GM21390 (cell line): ENCODE results near the gene CCNT2.
A peak's percentile ranks its signal among the peaks of the same experiment; 100 is the strongest.
"Not testable (repeated sequence)": the region's sequence is repeated elsewhere in the genome, so short reads cannot be mapped to it uniquely, and the experiment has no call there.

ENCODE experiments used
- ATAC-seq: cut with Tn5 transposase; IDR thresholded peaks from one replicate; pipeline ENCODE4 v1.9.1; 2021; ENCODE audit not compliant: unreplicated experiment

The CCNT2 gene

GRCh38 chr2:134973241-134974138 is 54.9 kb downstream of the CCNT2 start:
- peak; percentile 84 for ATAC-seq

- ATAC-seq, result no peak
These were observed 56.8 kb downstream of the CCNT2 start for GRCh38 chr2:134975281-134976009.

- ATAC-seq, result no peak
These were observed 57.6 kb downstream of the CCNT2 start for GRCh38 chr2:134976074-134976702.

- not testable (repeated sequence) for ATAC-seq
These were observed 58.5 kb downstream of the CCNT2 start for GRCh38 chr2:134977104-134977503.

GRCh38 chr2:134979221-134979620 is 60.6 kb downstream of the CCNT2 start:
- no peak for ATAC-seq

GRCh38 chr2:134980639-134981038 is 62.0 kb downstream of the CCNT2 start:
- ATAC-seq, result no peak

GRCh38 chr2:134982603-134983002 is 64.0 kb downstream of the CCNT2 start:
- ATAC-seq, result no peak

- ATAC-seq, result no peak
These were observed 66.4 kb downstream of the CCNT2 start for GRCh38 chr2:134985061-134985460.

GRCh38 chr2:134988994-134989605 is 70.5 kb downstream of the CCNT2 start:
- ATAC-seq, result no peak

- no peak for ATAC-seq
These were observed 80.9 kb downstream of the CCNT2 start for GRCh38 chr2:134999521-134999920.

GRCh38 chr2:135002836-135003235 is 84.2 kb downstream of the CCNT2 start:
- no peak for ATAC-seq

GRCh38 chr2:135004005-135004746 is 85.6 kb downstream of the CCNT2 start:
- ATAC-seq, result peak; percentile 94

GRCh38 chr2:135005753-135006152 is 87.1 kb downstream of the CCNT2 start:
- ATAC-seq, result no peak
